IMR-90 (cell line): ENCODE measurements around the gene PFN2.

ENCODE experiments used
- BHLHE40 ChIP-seq: fragments of 150-350 bp; IDR thresholded peaks from 2 replicates; pipeline ENCODE4 v1.6.1; 2016; ENCODE audit warnings: mild to moderate bottlenecking, low read depth, low read length
- CEBPB ChIP-seq: IDR thresholded peaks from 2 replicates; pipeline ENCODE4 v1.6.1; 2012; ENCODE audit warnings: low read depth, low read length, improper control_type of control experiment
- CHD1 ChIP-seq: IDR thresholded peaks from 2 replicates; pipeline ENCODE4 v1.6.1; 2012; ENCODE audit warnings: low read depth, low read length, improper control_type of control experiment
- CTCF ChIP-seq: conservative IDR thresholded peaks from 2 replicates; pipeline ENCODE4 v1.5.1; 2012; ENCODE audit warnings: mild to moderate bottlenecking, low read depth, low read length, improper control_type of control experiment
- MAFK ChIP-seq: IDR thresholded peaks from 2 replicates; pipeline ENCODE4 v1.6.1; 2012; ENCODE audit warnings: low read depth, low read length, improper control_type of control experiment
- MAZ ChIP-seq: IDR thresholded peaks from 2 replicates; pipeline ENCODE4 v1.6.1; 2012; ENCODE audit warnings: low read depth, mild to moderate bottlenecking, low read length, improper control_type of control experiment, moderate library complexity, borderline replicate concordance
- MXI1 ChIP-seq: IDR thresholded peaks from 2 replicates; pipeline ENCODE4 v1.6.1; 2012; ENCODE audit warnings: low read depth, mild to moderate bottlenecking, low read length, moderate library complexity, borderline replicate concordance
- NFE2L2 ChIP-seq: fragments of 150-350 bp; IDR thresholded peaks from 2 replicates; pipeline ENCODE4 v1.6.1; 2016; ENCODE audit warnings: low read depth, mild to moderate bottlenecking, low read length
- POLR2A ChIP-seq: IDR thresholded peaks from 2 replicates; pipeline ENCODE4 v1.6.1; 2012; ENCODE audit warnings: mild to moderate bottlenecking, low read depth, low read length
- RAD21 ChIP-seq: IDR thresholded peaks from 2 replicates; pipeline ENCODE4 v1.6.1; 2012; ENCODE audit warnings: low read length, improper control_type of control experiment
- RCOR1 ChIP-seq: IDR thresholded peaks from 2 replicates; pipeline ENCODE4 v1.6.1; 2012; ENCODE audit warnings: mild to moderate bottlenecking, low read length, improper control_type of control experiment; ENCODE audit not compliant: insufficient replicate concordance
- USF2 ChIP-seq: fragments of 150-350 bp; IDR thresholded peaks from 2 replicates; pipeline ENCODE4 v1.6.1; 2017; ENCODE audit warnings: mild to moderate bottlenecking, antibody characterized with exemption, low read length, low read depth

GRCh38 chr3:149989307-149989706, 18.6 kb upstream of the PFN2 start:
- TF ChIP-seq CTCF: no peak
- TF ChIP-seq BHLHE40: no peak
- TF ChIP-seq CEBPB: no peak
- no peak for TF ChIP-seq POLR2A
- TF ChIP-seq RCOR1: no peak
- TF ChIP-seq MAZ: no peak
- no peak for TF ChIP-seq CHD1
- no peak for TF ChIP-seq MAFK
- no peak for TF ChIP-seq USF2
- no peak for TF ChIP-seq MXI1
- TF ChIP-seq NFE2L2: no peak
- no peak for TF ChIP-seq RAD21
